ENCODE data around the gene CSNK1A1. TPM values are rescaled to one million over a fixed set of nuclear protein-coding genes. Genes with fewer than 3 reads are reported as not detected.
A peak's percentile ranks its signal among the peaks of the same experiment; 100 is the strongest.

Gene CSNK1A1
- polyA plus RNA-seq, 2 of the 4 experiments (the other 2 are of a cell fraction): 123 to 218 TPM

DNA sequence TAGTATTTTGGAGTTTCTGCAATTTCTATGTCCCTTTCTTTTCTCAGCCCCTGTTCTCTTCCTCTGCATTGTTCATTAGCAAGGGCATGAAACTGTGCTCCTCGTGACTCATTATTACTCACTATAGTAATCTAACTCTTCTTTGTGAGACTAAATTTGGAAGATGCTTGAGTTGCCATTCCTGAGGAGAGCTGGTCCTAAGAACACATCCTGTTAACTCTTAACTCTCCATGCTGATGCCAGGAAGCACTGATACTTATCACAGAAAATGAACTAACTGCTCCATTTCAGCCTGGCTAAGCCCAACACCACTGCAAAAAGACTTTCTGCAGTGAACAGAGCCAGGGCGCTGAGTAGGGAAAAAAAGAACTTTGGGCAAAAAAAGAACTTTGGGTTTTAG, 10.6 kb upstream of the CSNK1A1 start (continued):
- TF ChIP-seq, protein P1, sequence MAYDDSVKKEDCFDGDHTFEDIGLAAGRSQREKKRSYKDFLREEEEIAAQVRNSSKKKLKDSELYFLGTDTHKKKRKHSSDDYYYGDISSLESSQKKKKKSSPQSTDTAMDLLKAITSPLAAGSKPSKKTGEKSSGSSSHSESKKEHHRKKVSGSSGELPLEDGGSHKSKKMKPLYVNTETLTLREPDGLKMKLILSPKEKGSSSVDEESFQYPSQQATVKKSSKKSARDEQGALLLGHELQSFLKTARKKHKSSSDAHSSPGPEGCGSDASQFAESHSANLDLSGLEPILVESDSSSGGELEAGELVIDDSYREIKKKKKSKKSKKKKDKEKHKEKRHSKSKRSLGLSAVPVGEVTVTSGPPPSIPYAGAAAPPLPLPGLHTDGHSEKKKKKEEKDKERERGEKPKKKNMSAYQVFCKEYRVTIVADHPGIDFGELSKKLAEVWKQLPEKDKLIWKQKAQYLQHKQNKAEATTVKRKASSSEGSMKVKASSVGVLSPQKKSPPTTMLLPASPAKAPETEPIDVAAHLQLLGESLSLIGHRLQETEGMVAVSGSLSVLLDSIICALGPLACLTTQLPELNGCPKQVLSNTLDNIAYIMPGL (CRISPR knock-in tag; IDR thresholded peaks at IDR 0.05; ENCODE audit: borderline replicate concordance): no peak
- TF ChIP-seq CBX8 (IDR thresholded peaks at IDR 0.05) (no peak), SMC3 (IDR thresholded peaks at IDR 0.05) (no peak), MYC (IDR thresholded peaks at IDR 0.05; ENCODE audit: borderline replicate concordance, low read length) (no peak), ESRRA (IDR thresholded peaks at IDR 0.05; ENCODE audit: borderline replicate concordance, low read length) (no peak), CHD2 (IDR thresholded peaks at IDR 0.05; ENCODE audit: low read length, partially characterized antibody) (no peak), CBX2 (IDR thresholded peaks at IDR 0.05; ENCODE audit: borderline replicate concordance, low read depth) (no peak), HOXB13 (CRISPR knock-in tag; IDR thresholded peaks at IDR 0.05; ENCODE audit: low read depth) (no peak), NR3C1 (IDR thresholded peaks at IDR 0.05) (no peak), HOXA7 (CRISPR knock-in tag; IDR thresholded peaks at IDR 0.05) (no peak), EHF (CRISPR knock-in tag; IDR thresholded peaks at IDR 0.05) (no peak), ZSCAN20 (CRISPR knock-in tag; IDR thresholded peaks at IDR 0.05) (no peak), FOXS1 (CRISPR knock-in tag; IDR thresholded peaks at IDR 0.05) (no peak), JUNB (IDR thresholded peaks at IDR 0.05) (peak; percentile 89), RNF2 (IDR thresholded peaks at IDR 0.05; ENCODE audit: borderline replicate concordance, low read depth) (no peak), TFCP2L1 (CRISPR knock-in tag; IDR thresholded peaks at IDR 0.05) (no peak), GATA3 (IDR thresholded peaks at IDR 0.05; ENCODE audit: borderline replicate concordance) (peak; percentile 67; the same call in 1 of the 2 replicates), FOSL2 (IDR thresholded peaks at IDR 0.05) (peak; percentile 94), FOSL2 (CRISPR knock-in tag; IDR thresholded peaks at IDR 0.05) (peak; percentile 97), CEBPB (IDR thresholded peaks at IDR 0.05) (peak in 1 of 2 experiments; percentile 31; a peak in 1 of 4 replicates), FOSB (CRISPR knock-in tag; IDR thresholded peaks at IDR 0.05) (no peak), JUN (IDR thresholded peaks at IDR 0.05) (peak; percentile 38 to 57; a peak in 3 of 5 replicates)
- TF ChIP-seq, protein P2, sequence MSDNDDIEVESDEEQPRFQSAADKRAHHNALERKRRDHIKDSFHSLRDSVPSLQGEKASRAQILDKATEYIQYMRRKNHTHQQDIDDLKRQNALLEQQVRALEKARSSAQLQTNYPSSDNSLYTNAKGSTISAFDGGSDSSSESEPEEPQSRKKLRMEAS (IDR thresholded peaks at IDR 0.05): peak; percentile 53
- TF ChIP-seq, protein P3, sequence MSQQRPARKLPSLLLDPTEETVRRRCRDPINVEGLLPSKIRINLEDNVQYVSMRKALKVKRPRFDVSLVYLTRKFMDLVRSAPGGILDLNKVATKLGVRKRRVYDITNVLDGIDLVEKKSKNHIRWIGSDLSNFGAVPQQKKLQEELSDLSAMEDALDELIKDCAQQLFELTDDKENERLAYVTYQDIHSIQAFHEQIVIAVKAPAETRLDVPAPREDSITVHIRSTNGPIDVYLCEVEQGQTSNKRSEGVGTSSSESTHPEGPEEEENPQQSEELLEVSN (IDR thresholded peaks at IDR 0.05; ENCODE audit: borderline replicate concordance, low read depth): no peak
- TF ChIP-seq, protein P4, sequence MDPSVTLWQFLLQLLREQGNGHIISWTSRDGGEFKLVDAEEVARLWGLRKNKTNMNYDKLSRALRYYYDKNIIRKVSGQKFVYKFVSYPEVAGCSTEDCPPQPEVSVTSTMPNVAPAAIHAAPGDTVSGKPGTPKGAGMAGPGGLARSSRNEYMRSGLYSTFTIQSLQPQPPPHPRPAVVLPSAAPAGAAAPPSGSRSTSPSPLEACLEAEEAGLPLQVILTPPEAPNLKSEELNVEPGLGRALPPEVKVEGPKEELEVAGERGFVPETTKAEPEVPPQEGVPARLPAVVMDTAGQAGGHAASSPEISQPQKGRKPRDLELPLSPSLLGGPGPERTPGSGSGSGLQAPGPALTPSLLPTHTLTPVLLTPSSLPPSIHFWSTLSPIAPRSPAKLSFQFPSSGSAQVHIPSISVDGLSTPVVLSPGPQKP (IDR thresholded peaks at IDR 0.05; ENCODE audit: low read depth, low read length): no peak
- TF ChIP-seq, protein P5, sequence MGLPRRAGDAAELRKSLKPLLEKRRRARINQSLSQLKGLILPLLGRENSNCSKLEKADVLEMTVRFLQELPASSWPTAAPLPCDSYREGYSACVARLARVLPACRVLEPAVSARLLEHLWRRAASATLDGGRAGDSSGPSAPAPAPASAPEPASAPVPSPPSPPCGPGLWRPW (IDR thresholded peaks at IDR 0.05): no peak
- TF ChIP-seq, protein P6, sequence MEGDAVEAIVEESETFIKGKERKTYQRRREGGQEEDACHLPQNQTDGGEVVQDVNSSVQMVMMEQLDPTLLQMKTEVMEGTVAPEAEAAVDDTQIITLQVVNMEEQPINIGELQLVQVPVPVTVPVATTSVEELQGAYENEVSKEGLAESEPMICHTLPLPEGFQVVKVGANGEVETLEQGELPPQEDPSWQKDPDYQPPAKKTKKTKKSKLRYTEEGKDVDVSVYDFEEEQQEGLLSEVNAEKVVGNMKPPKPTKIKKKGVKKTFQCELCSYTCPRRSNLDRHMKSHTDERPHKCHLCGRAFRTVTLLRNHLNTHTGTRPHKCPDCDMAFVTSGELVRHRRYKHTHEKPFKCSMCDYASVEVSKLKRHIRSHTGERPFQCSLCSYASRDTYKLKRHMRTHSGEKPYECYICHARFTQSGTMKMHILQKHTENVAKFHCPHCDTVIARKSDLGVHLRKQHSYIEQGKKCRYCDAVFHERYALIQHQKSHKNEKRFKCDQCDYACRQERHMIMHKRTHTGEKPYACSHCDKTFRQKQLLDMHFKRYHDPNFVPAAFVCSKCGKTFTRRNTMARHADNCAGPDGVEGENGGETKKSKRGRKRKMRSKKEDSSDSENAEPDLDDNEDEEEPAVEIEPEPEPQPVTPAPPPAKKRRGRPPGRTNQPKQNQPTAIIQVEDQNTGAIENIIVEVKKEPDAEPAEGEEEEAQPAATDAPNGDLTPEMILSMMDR (IDR thresholded peaks at IDR 0.05): no peak
- TF ChIP-seq, protein P7, sequence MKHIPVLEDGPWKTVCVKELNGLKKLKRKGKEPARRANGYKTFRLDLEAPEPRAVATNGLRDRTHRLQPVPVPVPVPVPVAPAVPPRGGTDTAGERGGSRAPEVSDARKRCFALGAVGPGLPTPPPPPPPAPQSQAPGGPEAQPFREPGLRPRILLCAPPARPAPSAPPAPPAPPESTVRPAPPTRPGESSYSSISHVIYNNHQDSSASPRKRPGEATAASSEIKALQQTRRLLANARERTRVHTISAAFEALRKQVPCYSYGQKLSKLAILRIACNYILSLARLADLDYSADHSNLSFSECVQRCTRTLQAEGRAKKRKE (CRISPR knock-in tag; IDR thresholded peaks at IDR 0.05; ENCODE audit: low read depth): no peak

Measured in A549 (cell line).